ENCODE results near the gene DCAF4.

Gene DCAF4

GRCh38 chr14:72926292-72927028, at the start of gene DCAF4:
Gene DCAF4 (plus strand): TSS chr14:72926464. CDS start chr14:72937979, 11,515 bp downstream.
- POLR2A ChIA-PET = no interaction called here
- TF ChIP-seq CTCF (IDR thresholded peaks at IDR 0.05; ENCODE audit: control extremely low read depth, extremely low read depth, low read depth, missing control alignments) = no peak
- peak; percentile 99 for DNase-seq (ENCODE audit: extremely low spot score)
- CTCF ChIA-PET = interaction anchor here (0.7 to 3.7 kb wide), 5 partner anchors 21 to 411 kb away, joined by 3 to 29 read pairs (median 5); no protein-coding TSS in a partner anchor

GRCh38 chr14:72876710-72877063, 49.6 kb upstream of the DCAF4 start:
- no peak for TF ChIP-seq CTCF (IDR thresholded peaks at IDR 0.05; ENCODE audit: control extremely low read depth, extremely low read depth, low read depth, missing control alignments)
- DNase-seq (ENCODE audit: extremely low spot score) = no peak
- POLR2A ChIA-PET = no interaction called here
- CTCF ChIA-PET = interaction anchor here (1.0 kb wide), 1 partner anchor 10 kb away, joined by 3 read pairs; no protein-coding TSS in a partner anchor

GRCh38 chr14:72878746-72879145, 47.5 kb upstream of the DCAF4 start:
- no peak for TF ChIP-seq CTCF (IDR thresholded peaks at IDR 0.05; ENCODE audit: control extremely low read depth, extremely low read depth, low read depth, missing control alignments)
- no peak for DNase-seq (ENCODE audit: extremely low spot score)
- CTCF ChIA-PET = no interaction called here
- POLR2A ChIA-PET = no interaction called here

- TF ChIP-seq CTCF (IDR thresholded peaks at IDR 0.05; ENCODE audit: control extremely low read depth, extremely low read depth, low read depth, missing control alignments) = no peak
- DNase-seq (ENCODE audit: extremely low spot score) = no peak
- ChIA-PET CTCF (no interaction called here), POLR2A (no interaction called here)
These were observed 46.8 kb upstream of the DCAF4 start for GRCh38 chr14:72879431-72879830.

- POLR2A ChIA-PET = no interaction called here
- TF ChIP-seq CTCF (IDR thresholded peaks at IDR 0.05; ENCODE audit: control extremely low read depth, extremely low read depth, low read depth, missing control alignments) = no peak
- no peak for DNase-seq (ENCODE audit: extremely low spot score)
- CTCF ChIA-PET = no interaction called here
These were observed 46.1 kb upstream of the DCAF4 start for GRCh38 chr14:72880164-72880563.

GRCh38 chr14:72880820-72881219, 45.4 kb upstream of the DCAF4 start:
- ChIA-PET POLR2A (no interaction called here), CTCF (interaction anchor here (2.0 kb wide), 1 partner anchor 68 kb away, joined by 5 read pairs; no protein-coding TSS in a partner anchor)
- no peak for DNase-seq (ENCODE audit: extremely low spot score)
- TF ChIP-seq CTCF (IDR thresholded peaks at IDR 0.05; ENCODE audit: control extremely low read depth, extremely low read depth, low read depth, missing control alignments) = no peak
